ENCODE data around the gene FOLH1.
"Not testable (repeated sequence)": the region's sequence is repeated elsewhere in the genome, so short reads cannot be mapped to it uniquely, and the experiment has no call there.

Gene FOLH1

GRCh38 chr11:49151211-49151610 is 57.2 kb downstream of the FOLH1 start:
- TF ChIP-seq, protein P1, sequence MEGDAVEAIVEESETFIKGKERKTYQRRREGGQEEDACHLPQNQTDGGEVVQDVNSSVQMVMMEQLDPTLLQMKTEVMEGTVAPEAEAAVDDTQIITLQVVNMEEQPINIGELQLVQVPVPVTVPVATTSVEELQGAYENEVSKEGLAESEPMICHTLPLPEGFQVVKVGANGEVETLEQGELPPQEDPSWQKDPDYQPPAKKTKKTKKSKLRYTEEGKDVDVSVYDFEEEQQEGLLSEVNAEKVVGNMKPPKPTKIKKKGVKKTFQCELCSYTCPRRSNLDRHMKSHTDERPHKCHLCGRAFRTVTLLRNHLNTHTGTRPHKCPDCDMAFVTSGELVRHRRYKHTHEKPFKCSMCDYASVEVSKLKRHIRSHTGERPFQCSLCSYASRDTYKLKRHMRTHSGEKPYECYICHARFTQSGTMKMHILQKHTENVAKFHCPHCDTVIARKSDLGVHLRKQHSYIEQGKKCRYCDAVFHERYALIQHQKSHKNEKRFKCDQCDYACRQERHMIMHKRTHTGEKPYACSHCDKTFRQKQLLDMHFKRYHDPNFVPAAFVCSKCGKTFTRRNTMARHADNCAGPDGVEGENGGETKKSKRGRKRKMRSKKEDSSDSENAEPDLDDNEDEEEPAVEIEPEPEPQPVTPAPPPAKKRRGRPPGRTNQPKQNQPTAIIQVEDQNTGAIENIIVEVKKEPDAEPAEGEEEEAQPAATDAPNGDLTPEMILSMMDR (IDR thresholded peaks at IDR 0.05; ENCODE audit: low read depth, low read length, missing control alignments): no peak
- no peak overlapping the region for H3K4me3 ChIP-seq (replicated peaks; ENCODE audit: low read depth, low read length)

GRCh38 chr11:49102356-49102755 is 106.0 kb downstream of the FOLH1 start:
- not testable (repeated sequence) for DNase-seq (ENCODE audit: extremely low read depth, low read depth); H3K4me3 ChIP-seq (replicated peaks; ENCODE audit: low read depth, low read length)

More at GRCh38 chr11:49151211-49151610, 57.2 kb downstream of the FOLH1 start:
- no peak for DNase-seq (ENCODE audit: extremely low read depth, low read depth)

Data from HFF-Myc (cell line).